HG03558 (cell line): ENCODE measurements around the gene MSLN.
"Not testable (repeated sequence)": the region's sequence is repeated elsewhere in the genome, so short reads cannot be mapped to it uniquely, and the experiment has no call there.

Experiments
- ATAC-seq: cut with Tn5 transposase; IDR thresholded peaks from one replicate; pipeline ENCODE4 v1.9.1; 2021; ENCODE audit warnings: moderate number of reproducible peaks; ENCODE audit not compliant: unreplicated experiment; ENCODE audit errors: extremely low read depth

MSLN gene

DNA sequence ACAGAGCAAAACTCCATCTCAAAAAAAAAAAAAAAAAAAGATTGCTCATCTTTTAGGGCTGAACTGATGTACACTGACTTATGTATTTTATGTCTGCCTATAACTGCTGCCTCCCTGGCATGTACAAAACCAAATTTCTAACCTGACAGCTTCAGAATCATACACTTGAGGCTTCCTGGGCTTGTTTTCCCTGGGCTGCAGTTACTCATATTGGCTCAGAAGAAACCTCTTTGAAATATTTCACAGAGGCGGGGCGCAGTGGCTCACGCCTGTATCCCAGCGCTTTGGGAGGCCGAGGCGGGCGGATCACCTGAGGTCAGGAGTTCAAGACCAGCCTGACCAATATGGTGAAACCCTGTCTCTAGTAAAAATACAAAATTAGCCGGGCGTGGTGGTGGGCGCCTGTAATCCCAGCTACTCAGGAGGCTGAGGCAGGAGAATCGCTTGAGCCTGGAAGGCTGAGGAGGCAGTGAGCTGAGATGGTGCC, 6.4 kb upstream of the MSLN start:
- not testable (repeated sequence) for ATAC-seq

DNA sequence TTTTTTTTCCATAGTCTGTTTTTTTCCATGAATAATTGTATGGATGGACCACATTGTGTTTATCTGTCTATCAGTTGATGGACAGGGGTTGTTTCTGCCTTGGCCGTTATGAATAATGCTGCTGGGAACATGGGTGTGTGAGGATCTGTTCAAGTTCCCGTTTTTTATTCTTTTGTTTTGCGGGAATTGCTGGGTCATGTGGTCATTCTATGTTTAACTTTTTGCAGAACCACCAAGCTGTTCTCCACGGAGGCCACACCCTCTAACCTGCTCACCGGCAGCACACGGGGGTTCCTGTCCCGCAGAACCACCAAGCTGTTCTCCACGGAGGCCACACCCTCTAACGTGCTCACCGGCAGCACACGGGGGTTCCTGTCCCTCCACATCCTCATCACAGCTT, 5.9 kb upstream of the MSLN start:
- no peak for ATAC-seq

DNA sequence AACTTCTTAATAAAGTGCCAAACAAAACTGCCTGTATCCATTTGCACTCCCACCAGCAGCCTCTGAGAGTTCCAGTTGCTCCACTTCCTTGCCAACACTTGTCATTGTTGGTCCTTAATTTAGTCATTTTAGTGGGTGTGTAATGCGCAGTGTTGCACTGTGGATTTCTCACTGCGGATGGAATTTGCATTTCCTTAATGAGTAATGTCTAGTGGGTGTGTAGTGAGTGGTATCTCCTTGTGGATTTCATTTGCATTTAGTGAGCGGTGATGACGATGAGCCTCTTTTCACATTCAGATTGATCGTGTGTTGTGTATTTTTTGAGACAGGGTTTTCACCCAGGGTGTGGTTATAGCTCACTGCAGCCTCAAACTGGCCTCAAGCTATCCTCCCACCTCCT, 4.1 kb upstream of the MSLN start:
- ATAC-seq: no peak

- ATAC-seq: no peak
These were observed 1.2 kb upstream of the MSLN start for GRCh38 chr16:759110-759910.

- ATAC-seq: no peak
These were observed 469 bp upstream of the MSLN start for GRCh38 chr16:760065-760464.

- no peak for ATAC-seq
These were observed 1.3 kb downstream of the MSLN start for GRCh38 chr16:761625-762513.

GRCh38 chr16:762595-763268, 2.2 kb downstream of the MSLN start:
- no peak for ATAC-seq

DNA sequence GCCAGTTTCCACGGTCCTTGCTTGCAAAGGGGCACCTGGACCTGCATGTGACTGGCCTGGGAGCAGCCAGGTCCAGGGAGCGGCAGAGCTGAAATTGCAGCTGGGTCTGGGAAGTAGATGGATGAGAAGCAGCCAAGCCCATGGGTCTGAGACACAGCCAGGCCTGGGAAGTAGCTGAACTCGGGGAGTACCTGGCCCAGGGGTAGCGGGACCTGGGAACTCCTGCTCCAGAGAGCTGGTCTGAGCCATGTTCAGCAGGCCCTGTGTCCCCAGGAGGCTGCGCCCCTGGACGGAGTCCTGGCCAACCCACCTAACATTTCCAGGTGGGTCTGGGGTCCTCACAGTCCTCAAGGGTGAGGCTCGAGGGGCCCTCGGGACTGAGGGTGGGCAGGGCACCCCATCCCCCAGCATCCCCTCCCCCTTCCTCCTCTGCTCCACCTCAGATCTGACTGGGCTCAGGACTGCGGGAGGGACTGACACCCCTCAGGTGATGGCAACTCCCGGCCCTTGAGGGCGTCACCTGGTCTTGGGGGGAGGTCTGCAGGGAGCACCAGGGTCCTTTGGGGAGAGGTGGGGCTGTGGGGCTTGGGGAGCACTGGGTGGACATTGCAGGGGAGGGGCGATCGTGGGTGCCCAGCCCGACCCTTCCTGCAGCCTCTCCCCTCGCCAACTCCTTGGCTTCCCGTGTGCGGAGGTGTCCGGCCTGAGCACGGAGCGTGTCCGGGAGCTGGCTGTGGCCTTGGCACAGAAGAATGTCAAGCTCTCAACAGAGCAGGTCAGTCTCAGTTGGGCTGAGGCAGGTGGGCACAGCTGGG, 3.0 kb downstream of the MSLN start:
- ATAC-seq: no peak

GRCh38 chr16:764184-764750, 3.7 kb downstream of the MSLN start:
- ATAC-seq: no peak

GRCh38 chr16:764848-765487, 4.4 kb downstream of the MSLN start:
- no peak for ATAC-seq

DNA sequence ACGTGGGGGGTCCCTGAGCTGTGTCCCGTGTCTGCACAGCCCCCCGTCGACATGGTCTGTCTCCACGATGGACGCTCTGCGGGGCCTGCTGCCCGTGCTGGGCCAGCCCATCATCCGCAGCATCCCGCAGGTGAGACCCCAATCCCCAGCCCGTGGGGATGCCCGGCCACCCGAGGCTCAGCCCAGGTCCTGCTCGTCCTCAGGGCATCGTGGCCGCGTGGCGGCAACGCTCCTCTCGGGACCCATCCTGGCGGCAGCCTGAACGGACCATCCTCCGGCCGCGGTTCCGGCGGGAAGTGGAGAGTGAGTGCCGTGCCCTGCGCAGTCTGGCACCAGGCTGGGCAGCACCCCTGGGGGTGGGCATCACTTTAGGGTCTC, 4.9 kb downstream of the MSLN start:
- ATAC-seq: no peak

GRCh38 chr16:766008-766819, 5.7 kb downstream of the MSLN start:
- no peak for ATAC-seq

- no peak for ATAC-seq
These were observed 6.5 kb downstream of the MSLN start for GRCh38 chr16:766820-767640.

DNA sequence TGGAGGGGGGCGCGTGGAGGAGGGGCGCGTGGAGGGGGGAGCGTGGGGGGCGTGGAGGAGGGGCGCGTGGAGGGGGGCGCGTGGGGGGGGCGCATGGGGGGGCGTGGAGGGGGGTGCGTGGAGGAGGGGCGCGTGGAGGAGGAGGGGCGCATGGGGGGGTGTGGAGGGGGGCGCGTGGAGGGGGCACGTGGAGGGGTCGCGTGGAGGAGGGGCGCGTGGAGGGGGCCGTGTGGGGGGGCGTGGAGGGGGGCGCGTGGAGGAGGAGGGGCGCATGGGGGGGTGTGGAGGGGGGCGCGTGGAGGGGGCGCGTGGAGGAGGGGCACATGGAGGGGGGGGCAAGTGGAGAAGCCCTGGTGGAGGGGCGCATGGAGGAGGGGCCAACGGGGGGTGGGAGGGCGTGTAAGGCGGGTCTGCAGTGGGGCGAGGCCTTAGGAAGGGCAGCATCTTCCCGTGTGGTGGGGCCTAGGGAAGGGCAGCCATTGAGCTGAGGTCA, 7.3 kb downstream of the MSLN start:
- ATAC-seq: no peak

- ATAC-seq: no peak
These were observed 7.9 kb downstream of the MSLN start for GRCh38 chr16:768428-768827.

DNA sequence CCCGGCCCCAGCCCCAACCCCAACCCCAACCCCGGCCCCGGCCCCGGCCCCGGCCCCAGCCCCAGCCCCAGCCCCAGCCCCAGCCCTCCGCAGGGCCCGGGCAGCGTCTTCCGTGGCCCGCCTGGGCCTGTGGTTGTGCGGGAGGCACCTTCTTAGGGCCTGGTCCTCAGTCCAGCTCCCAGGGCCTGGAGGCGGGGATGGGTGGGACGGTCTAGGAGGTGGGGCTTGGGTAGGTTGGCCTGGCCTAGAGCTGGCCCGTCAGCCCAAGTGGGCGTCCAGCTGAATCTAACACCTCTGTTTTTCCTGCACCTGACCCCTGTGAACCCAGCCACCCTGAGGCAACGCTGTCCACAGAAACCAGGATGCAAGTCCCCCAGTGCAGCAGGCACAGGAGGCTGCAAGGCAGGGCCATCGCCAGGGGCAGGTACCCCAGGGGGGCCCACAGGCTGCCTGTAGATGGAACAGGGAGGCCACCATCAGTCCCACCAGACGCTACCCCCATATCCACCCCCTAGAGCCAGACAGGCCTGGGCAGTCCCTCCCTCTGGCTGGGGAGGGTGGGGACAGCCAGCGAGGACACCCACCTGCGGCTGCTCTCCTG, 8.8 kb downstream of the MSLN start:
- no peak for ATAC-seq

GRCh38 chr16:769934-770333, 9.4 kb downstream of the MSLN start:
- no peak for ATAC-seq
